GM12878 (cell line): ENCODE data around the gene GSG1L. TPM values are rescaled to one million over a fixed set of nuclear protein-coding genes. Genes with fewer than 3 reads are reported as not detected.

ENCODE experiments used
- ATAC-seq: fragments of 200-7000 bp; cut with Tn5 transposase; 3 replicates; pipeline ENCODE4 v1.9.1; 2020; ENCODE audit warnings: mild to moderate bottlenecking, moderate library complexity
- BruUV-seq: library from RNA; stranded (reverse); fragments of 400-500 nt; replicated peaks from 2 replicates; lab custom pipeline; 2021; lab: Mats Ljungman, UMichigan
- CTCF ChIA-PET: fragments of 300-600 bp; sonication (Branson Sonifier 250); formaldehyde crosslinking; extraction: SDS; loops from one replicate; lab custom pipeline; 2021; ENCODE audit warnings: inconsistent platforms; lab: Yijun Ruan, JAX
- POLR2A ChIA-PET: fragments of 350-600 bp; formaldehyde crosslinking; extraction: SDS; loops from one replicate; lab custom pipeline; 2021; ENCODE audit warnings: inconsistent platforms; lab: Charles Lee
- RAD21 ChIA-PET: fragments of 300-600 bp; sonication (Branson Sonifier 250); formaldehyde crosslinking; loops from one replicate; lab custom pipeline; 2023; ENCODE audit warnings: antibody characterized with exemption; ENCODE audit not compliant: unreplicated experiment; lab: Charles Lee
- SMC1A ChIA-PET: fragments of 300-600 bp; sonication (Branson Sonifier 250); formaldehyde crosslinking; loops from one replicate; lab custom pipeline; 2023; ENCODE audit not compliant: unreplicated experiment, uncharacterized antibody; lab: Charles Lee
- DNase-seq: peaks from one replicate; pipeline ENCODE4 v3.0.0-alpha.2; 2011; ENCODE audit warnings: low read depth, low spot score
- FAIRE-seq: peaks from 3 replicates; lab custom pipeline; 2011; peaks lifted over from hg19 to GRCh38; lab: Jason Lieb, UNC
- H2AFZ ChIP-seq: 2 replicates; pipeline ENCODE4 v1.6.0; 2011; ENCODE audit warnings: low read depth, low read length, control low read depth; ENCODE audit not compliant: control insufficient read depth
- H3K27ac ChIP-seq: 2 replicates; pipeline ENCODE4 v1.5.1; 2011; ENCODE audit warnings: control low read depth; ENCODE audit not compliant: control insufficient read depth, insufficient read depth
- H3K27me3 ChIP-seq, 2 experiments: replicated peaks in 1 of 2; 2 replicates each; pipeline versions ENCODE4 v1.6.0 to v1.6.1; 2011; ENCODE audit warnings: low read length in 1 of 2; ENCODE audit not compliant: control insufficient read depth in 2 of 2, insufficient read depth in 2 of 2
- H3K36me3 ChIP-seq, 2 experiments: 2 replicates each; pipeline ENCODE4 v1.5.1; 2011; ENCODE audit warnings: low read length in 1 of 2; ENCODE audit not compliant: control insufficient read depth in 2 of 2, insufficient read depth in 2 of 2
- H3K4me1 ChIP-seq: 2 replicates; pipeline ENCODE4 v1.6.1; 2011; ENCODE audit warnings: mild to moderate bottlenecking, low read length, moderate library complexity, mixed read lengths; ENCODE audit not compliant: control insufficient read depth, insufficient read depth
- H3K4me2 ChIP-seq: 2 replicates; pipeline ENCODE4 v1.6.0; 2011; ENCODE audit warnings: control low read depth; ENCODE audit not compliant: control insufficient read depth, insufficient read depth
- H3K4me3 ChIP-seq: fragments of 200-600 bp; sonication (generic); 2 replicates; pipeline ENCODE4 v1.5.1; 2016
- H3K79me2 ChIP-seq: 2 replicates; pipeline ENCODE4 v1.6.0; 2011; ENCODE audit warnings: low read length; ENCODE audit not compliant: control insufficient read depth, insufficient read depth
- H3K9ac ChIP-seq: 2 replicates; pipeline ENCODE4 v1.8.0; 2011; ENCODE audit warnings: low read length, control low read depth, mixed read lengths; ENCODE audit not compliant: control insufficient read depth, insufficient read depth
- H3K9me3 ChIP-seq: replicated peaks from 3 replicates; pipeline ENCODE4 v1.5.1; 2011; ENCODE audit warnings: mild to moderate bottlenecking, low read length; ENCODE audit not compliant: control insufficient read depth, insufficient read depth
- H4K20me1 ChIP-seq: 2 replicates; pipeline ENCODE4 v1.6.0; 2011; ENCODE audit not compliant: control insufficient read depth, insufficient read depth
- CTCF ChIP-seq, 3 experiments: IDR thresholded peaks in 2 of 3; conservative IDR thresholded peaks in 1 of 3; 2 replicates each; pipeline ENCODE4 v1.5.1; 2011; ENCODE audit warnings: low read depth in 3 of 3, low read length in 3 of 3, mild to moderate bottlenecking in 3 of 3, control low read depth in 2 of 3, moderate library complexity in 2 of 3, inconsistent platforms in 1 of 3, mixed read lengths in 1 of 3; ENCODE audit not compliant: control insufficient read depth in 2 of 3, insufficient read depth in 1 of 3; ENCODE audit errors: extremely low read depth in 1 of 3
- EGR1 ChIP-seq, 2 experiments: IDR thresholded peaks; 1 replicate in 1 of 2; 2 replicates in 1 of 2; pipeline ENCODE4 v1.6.1; 2011 to 2012; ENCODE audit warnings: low read depth in 2 of 2, low read length in 2 of 2, borderline replicate concordance in 1 of 2, mild to moderate bottlenecking in 1 of 2, moderate library complexity in 1 of 2
- IKZF1 ChIP-seq: fragments of 450-650 bp; conservative IDR thresholded peaks from 2 replicates; pipeline ENCODE4 v1.6.1; 2017; ENCODE audit warnings: antibody characterized with exemption, mild to moderate bottlenecking
- MYB ChIP-seq: fragments of 150-350 bp; IDR thresholded peaks from 2 replicates; pipeline ENCODE4 v1.6.1; 2014; ENCODE audit warnings: mild to moderate bottlenecking, low read depth, low read length, borderline replicate concordance
- NFYB ChIP-seq: IDR thresholded peaks from 2 replicates; pipeline ENCODE4 v1.6.1; 2011; ENCODE audit warnings: low read depth, mild to moderate bottlenecking, low read length, improper control_type of control experiment, moderate library complexity; ENCODE audit not compliant: insufficient read depth
- NR2C2 ChIP-seq: IDR thresholded peaks from 2 replicates; pipeline ENCODE4 v1.6.1; 2011; ENCODE audit warnings: borderline replicate concordance, low read depth; ENCODE audit not compliant: control insufficient read depth, insufficient read length
- RBBP5 ChIP-seq: fragments of 200-600 bp; sonication (generic); conservative IDR thresholded peaks from 2 replicates; pipeline ENCODE4 v1.6.1; 2016
- SPI1 ChIP-seq: IDR thresholded peaks from 2 replicates; pipeline ENCODE4 v1.6.1; 2011; ENCODE audit warnings: low read depth, mild to moderate bottlenecking, low read length, moderate library complexity, borderline replicate concordance; ENCODE audit not compliant: insufficient read depth
- ZNF622 ChIP-seq: fragments of 450-650 bp; IDR thresholded peaks from 2 replicates; pipeline ENCODE4 v1.6.1; 2017; ENCODE audit warnings: mild to moderate bottlenecking, inconsistent platforms
- WGBS: methylation state at CpG from one replicate; pipeline ENCODE4 v1.1.6; 2016; ENCODE audit warnings: low lambda C conversion rate; ENCODE audit not compliant: insufficient replicate concordance, insufficient coverage; ENCODE audit errors: missing lambda C conversion rate; 5-methylcytosine and 5-hydroxymethylcytosine counted together
- in situ Hi-C: fragments of 300-500 bp; cut with MboI; formaldehyde crosslinking; loops from 9 replicates; pipeline ENCODE4 v1.14.3; 2018; ENCODE audit warnings: mixed read lengths
- intact Hi-C: fragments of 100-400 bp; cut with micrococcal nuclease; formaldehyde crosslinking; loops from one replicate; pipeline ENCODE4 v1.14.2; 2022; ENCODE audit not compliant: unreplicated experiment
- polyA plus RNA-seq, 11 experiments: library from polyadenylated mRNA; depleted of rRNA in 4 of 11; unstranded in 6 of 11; stranded (reverse) in 5 of 11; fragments of >200 nt; fragmentation: Nextera tagmentation in 4 of 11; fragmentation: Illumina TruSeq in 1 of 11; extraction: Ambion mirVana in 4 of 11; extraction: Trizol in 1 of 11; gene quantifications; 1 replicate in 1 of 11; 2 replicates in 10 of 11; pipeline versions ENCODE4 v1.2.1 to v1.2.3, GENCODE V29; 2011 to 2016; ENCODE audit warnings: inconsistent platforms in 2 of 11, missing spikeins in 2 of 11, low read depth in 1 of 11
- total RNA-seq, 4 experiments: library from RNA; depleted of rRNA in 3 of 4; stranded (reverse); fragments of >200 nt in 3 of 4; fragmentation: Illumina TruSeq in 1 of 4; extraction: Trizol in 1 of 4; gene quantifications; 2 replicates each; pipeline versions ENCODE4 v1.2.1 to v1.2.3, GENCODE V29; 2013 to 2021
- TF ChIP-seq, protein P1 (sequence below): fragments of 450-650 bp; formaldehyde crosslinking; IDR thresholded peaks from 2 replicates; pipeline ENCODE4 v1.4.0; 2020; ENCODE audit warnings: mild to moderate bottlenecking, moderate library complexity
- TF ChIP-seq, protein P2 (sequence below): IDR thresholded peaks from 2 replicates; pipeline ENCODE4 v1.6.1; 2012; ENCODE audit warnings: mild to moderate bottlenecking, low read depth, low read length

Gene GSG1L
- total and polyA plus RNA-seq, 10 of the 15 experiments (the other 5 are each of a cell fraction or from before 2014, with no cell fraction given), result not detected

- intact Hi-C loops, result no loop called here
- TF ChIP-seq EGR1 (IDR thresholded peaks at IDR 0.05; ENCODE audit: borderline replicate concordance in 1 of 2, low read depth in 2 of 2, low read length in 2 of 2) (no peak), IKZF1 (no peak), RBBP5 (no peak), NR2C2 (no peak), NFYB (no peak), CTCF (IDR thresholded peaks at IDR 0.05 in 2 of 3, conservative IDR thresholded peaks at IDR 0.05 in 1 of 3; ENCODE audit: control insufficient read depth in 2 of 3, extremely low read depth in 1 of 3, insufficient read depth in 1 of 3, low read depth in 3 of 3, low read length in 3 of 3) (no peak), MYB (no peak), ZNF622 (no peak), SPI1 (no peak)
- TF ChIP-seq, protein P1, sequence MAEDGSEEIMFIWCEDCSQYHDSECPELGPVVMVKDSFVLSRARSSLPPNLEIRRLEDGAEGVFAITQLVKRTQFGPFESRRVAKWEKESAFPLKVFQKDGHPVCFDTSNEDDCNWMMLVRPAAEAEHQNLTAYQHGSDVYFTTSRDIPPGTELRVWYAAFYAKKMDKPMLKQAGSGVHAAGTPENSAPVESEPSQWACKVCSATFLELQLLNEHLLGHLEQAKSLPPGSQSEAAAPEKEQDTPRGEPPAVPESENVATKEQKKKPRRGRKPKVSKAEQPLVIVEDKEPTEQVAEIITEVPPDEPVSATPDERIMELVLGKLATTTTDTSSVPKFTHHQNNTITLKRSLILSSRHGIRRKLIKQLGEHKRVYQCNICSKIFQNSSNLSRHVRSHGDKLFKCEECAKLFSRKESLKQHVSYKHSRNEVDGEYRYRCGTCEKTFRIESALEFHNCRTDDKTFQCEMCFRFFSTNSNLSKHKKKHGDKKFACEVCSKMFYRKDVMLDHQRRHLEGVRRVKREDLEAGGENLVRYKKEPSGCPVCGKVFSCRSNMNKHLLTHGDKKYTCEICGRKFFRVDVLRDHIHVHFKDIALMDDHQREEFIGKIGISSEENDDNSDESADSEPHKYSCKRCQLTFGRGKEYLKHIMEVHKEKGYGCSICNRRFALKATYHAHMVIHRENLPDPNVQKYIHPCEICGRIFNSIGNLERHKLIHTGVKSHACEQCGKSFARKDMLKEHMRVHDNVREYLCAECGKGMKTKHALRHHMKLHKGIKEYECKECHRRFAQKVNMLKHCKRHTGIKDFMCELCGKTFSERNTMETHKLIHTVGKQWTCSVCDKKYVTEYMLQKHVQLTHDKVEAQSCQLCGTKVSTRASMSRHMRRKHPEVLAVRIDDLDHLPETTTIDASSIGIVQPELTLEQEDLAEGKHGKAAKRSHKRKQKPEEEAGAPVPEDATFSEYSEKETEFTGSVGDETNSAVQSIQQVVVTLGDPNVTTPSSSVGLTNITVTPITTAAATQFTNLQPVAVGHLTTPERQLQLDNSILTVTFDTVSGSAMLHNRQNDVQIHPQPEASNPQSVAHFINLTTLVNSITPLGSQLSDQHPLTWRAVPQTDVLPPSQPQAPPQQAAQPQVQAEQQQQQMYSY, result no peak
- TF ChIP-seq, protein P2, sequence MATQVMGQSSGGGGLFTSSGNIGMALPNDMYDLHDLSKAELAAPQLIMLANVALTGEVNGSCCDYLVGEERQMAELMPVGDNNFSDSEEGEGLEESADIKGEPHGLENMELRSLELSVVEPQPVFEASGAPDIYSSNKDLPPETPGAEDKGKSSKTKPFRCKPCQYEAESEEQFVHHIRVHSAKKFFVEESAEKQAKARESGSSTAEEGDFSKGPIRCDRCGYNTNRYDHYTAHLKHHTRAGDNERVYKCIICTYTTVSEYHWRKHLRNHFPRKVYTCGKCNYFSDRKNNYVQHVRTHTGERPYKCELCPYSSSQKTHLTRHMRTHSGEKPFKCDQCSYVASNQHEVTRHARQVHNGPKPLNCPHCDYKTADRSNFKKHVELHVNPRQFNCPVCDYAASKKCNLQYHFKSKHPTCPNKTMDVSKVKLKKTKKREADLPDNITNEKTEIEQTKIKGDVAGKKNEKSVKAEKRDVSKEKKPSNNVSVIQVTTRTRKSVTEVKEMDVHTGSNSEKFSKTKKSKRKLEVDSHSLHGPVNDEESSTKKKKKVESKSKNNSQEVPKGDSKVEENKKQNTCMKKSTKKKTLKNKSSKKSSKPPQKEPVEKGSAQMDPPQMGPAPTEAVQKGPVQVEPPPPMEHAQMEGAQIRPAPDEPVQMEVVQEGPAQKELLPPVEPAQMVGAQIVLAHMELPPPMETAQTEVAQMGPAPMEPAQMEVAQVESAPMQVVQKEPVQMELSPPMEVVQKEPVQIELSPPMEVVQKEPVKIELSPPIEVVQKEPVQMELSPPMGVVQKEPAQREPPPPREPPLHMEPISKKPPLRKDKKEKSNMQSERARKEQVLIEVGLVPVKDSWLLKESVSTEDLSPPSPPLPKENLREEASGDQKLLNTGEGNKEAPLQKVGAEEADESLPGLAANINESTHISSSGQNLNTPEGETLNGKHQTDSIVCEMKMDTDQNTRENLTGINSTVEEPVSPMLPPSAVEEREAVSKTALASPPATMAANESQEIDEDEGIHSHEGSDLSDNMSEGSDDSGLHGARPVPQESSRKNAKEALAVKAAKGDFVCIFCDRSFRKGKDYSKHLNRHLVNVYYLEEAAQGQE, result no peak
Measured at GRCh38 chr16:27844826-27845225, 218.7 kb downstream of the GSG1L start.

More at GRCh38 chr16:27844826-27845225, 218.7 kb downstream of the GSG1L start:
- H3K4me2 ChIP-seq, result no peak overlapping the region
- FAIRE-seq (no peak), ATAC-seq (no peak), DNase-seq (no peak)
- H3K27ac ChIP-seq, result no peak overlapping the region
- ChIA-PET RAD21 (no interaction called here), POLR2A (interaction anchor here (0.6 kb wide), 1 partner anchor 295 kb away, joined by 6 read pairs; no protein-coding TSS in a partner anchor), CTCF (no interaction called here), SMC1A (no interaction called here)
- BruUV-seq, result no TSS peak
- H3K79me2 ChIP-seq, result no peaks in the 10 kb centered on the region
- H3K9me3 ChIP-seq, result no peaks in the 10 kb centered on the region
- H3K36me3 ChIP-seq, result no peaks in the 10 kb centered on the region
- H3K4me3 ChIP-seq, result no peak overlapping the region
- H3K4me1 ChIP-seq, result no peaks in the 10 kb centered on the region
- H4K20me1 ChIP-seq, result no peaks in the 10 kb centered on the region
- WGBS, result 1% methylated on average over 6 of the region's 8 CpGs
- H3K27me3 ChIP-seq, result no peaks in the 10 kb centered on the region
- in situ Hi-C loops, result no loop called here
- no peak overlapping the region for H2AFZ ChIP-seq
- no peak overlapping the region for H3K9ac ChIP-seq
